Umbilical cord (tissue), 2 donors: ENCODE measurements around the gene TIE1. TPM values are rescaled to one million over a fixed set of nuclear protein-coding genes. Genes with fewer than 3 reads are reported as not detected.
A peak's percentile ranks its signal among the peaks of the same experiment; 100 is the strongest.

ENCODE experiments used
- DNase-seq: peaks from one replicate; pipeline ENCODE4 v3.0.0-alpha.2; 2015; ENCODE audit warnings: low spot score
- total RNA-seq: library from RNA; depleted of rRNA; stranded (reverse); fragments of >200 nt; gene quantifications from one replicate; pipeline ENCODE4 v1.2.3, GENCODE V29; 2014; ENCODE audit warnings: low replicate concordance; ENCODE audit not compliant: insufficient read depth

TIE1 gene
- total RNA-seq, 1 donor from 2014 or later, result 17.1 TPM

GRCh38 chr1:43338001-43338400 lies 37.2 kb downstream of the TIE1 start:
- DNase-seq, result no peak

- DNase-seq, result no peak
Observed at GRCh38 chr1:43339584-43340232, 38.9 kb downstream of the TIE1 start.

- no peak for DNase-seq
Observed at GRCh38 chr1:43340559-43340958, 39.8 kb downstream of the TIE1 start.

GRCh38 chr1:43344267-43344850 lies 43.6 kb downstream of the TIE1 start:
- DNase-seq, result no peak

- no peak for DNase-seq
Observed at GRCh38 chr1:43345120-43345519, 44.3 kb downstream of the TIE1 start.

- no peak for DNase-seq
Observed at GRCh38 chr1:43346636-43347035, 45.9 kb downstream of the TIE1 start.

GRCh38 chr1:43348343-43348808 lies 47.6 kb downstream of the TIE1 start:
- no peak for DNase-seq

GRCh38 chr1:43348809-43349593 lies 48.2 kb downstream of the TIE1 start:
- DNase-seq, result peak; percentile 79

- peak; percentile 79 for DNase-seq
Observed at GRCh38 chr1:43349594-43350306, 49.0 kb downstream of the TIE1 start.

- no peak for DNase-seq
Observed at GRCh38 chr1:43350976-43351375, 50.2 kb downstream of the TIE1 start.

- DNase-seq, result no peak
Observed at GRCh38 chr1:43351421-43352350, 50.9 kb downstream of the TIE1 start.

GRCh38 chr1:43352351-43352705 lies 51.5 kb downstream of the TIE1 start:
- DNase-seq, result no peak

- no peak for DNase-seq
Observed at GRCh38 chr1:43352881-43353280, 52.1 kb downstream of the TIE1 start.

- no peak for DNase-seq
Observed at GRCh38 chr1:43354471-43354870, 53.7 kb downstream of the TIE1 start.

GRCh38 chr1:43354936-43355335 lies 54.2 kb downstream of the TIE1 start:
- DNase-seq, result no peak

- DNase-seq, result no peak
Observed at GRCh38 chr1:43357251-43357650, 56.5 kb downstream of the TIE1 start.

- no peak for DNase-seq
Observed at GRCh38 chr1:43358121-43358745, 57.5 kb downstream of the TIE1 start.

GRCh38 chr1:43358746-43359693 lies 58.2 kb downstream of the TIE1 start, which contains the start of gene CDC20:
TSS of gene CDC20 (plus strand) at chr1:43358981. CDS start at chr1:43359216, 235 bp downstream.
- DNase-seq, result peak; percentile 99

- no peak for DNase-seq
Observed at GRCh38 chr1:43359696-43360095, 58.9 kb downstream of the TIE1 start.
